Measurements from ENCODE around the gene AXIN2. TPM values are rescaled to one million over a fixed set of nuclear protein-coding genes. Genes with fewer than 3 reads are reported as not detected.

AXIN2 gene
- total RNA-seq, 1 experiment from 2014 or later: 168 TPM

- Histone ChIP-seq H3K4me3 (ENCODE audit: low read depth, low read length) (no peak overlapping the region), H3K4me1 (peaks cover 78% of the 10 kb centered on the region), H3K36me3 (ENCODE audit: control insufficient read depth, insufficient read depth, low read length) (peaks cover 1% of the 10 kb centered on the region; the same call in 1 of the 2 replicates), H3K27me3 (replicated peaks; ENCODE audit: control insufficient read depth, insufficient read depth, low read length) (no peaks in the 10 kb centered on the region), H3K9me3 (no peaks in the 10 kb centered on the region)
- peak overlapping the region; percentile 15 for H3K27ac Mint-ChIP-seq (ENCODE audit: unreplicated experiment)
- POLR2A ChIA-PET: interaction anchor here (0.6 kb wide), 1 partner anchor 25 kb away, joined by 5 read pairs; no protein-coding TSS in a partner anchor
- no peaks in the 10 kb centered on the region for H3K9me3 Mint-ChIP-seq (ENCODE audit: unreplicated experiment)
- no peak for DNase-seq
- H3K36me3 Mint-ChIP-seq (ENCODE audit: insufficient read depth, unreplicated experiment): no peaks in the 10 kb centered on the region
- no TSS peak for BruUV-seq (replicated peaks)
- intact Hi-C loops (cut with micrococcal nuclease; ENCODE audit: unreplicated experiment): no loop called here
- H3K4me1 Mint-ChIP-seq (ENCODE audit: low read depth, unreplicated experiment): peaks cover 48% of the 10 kb centered on the region
- H3K4me3 Mint-ChIP-seq (ENCODE audit: unreplicated experiment): no peak overlapping the region
- CTCF ChIA-PET: no interaction called here
- no peaks in the 10 kb centered on the region for H3K27me3 Mint-ChIP-seq (ENCODE audit: insufficient read depth, unreplicated experiment)
- TF ChIP-seq CTCF (IDR thresholded peaks at IDR 0.05; ENCODE audit: insufficient read depth in 1 of 2, low read depth in 1 of 2, low read length in 1 of 2, severe bottlenecking in 1 of 2, unreplicated experiment in 1 of 2): no peak
Observed at GRCh38 chr17:65548269-65548969, 13.0 kb downstream of the AXIN2 start.

- Mint-ChIP-seq H3K4me3 (ENCODE audit: unreplicated experiment) (peak overlapping the region; percentile 4), H3K9me3 (ENCODE audit: unreplicated experiment) (no peaks in the 10 kb centered on the region), H3K36me3 (ENCODE audit: insufficient read depth, unreplicated experiment) (peaks cover under 1% of the 10 kb centered on the region), H3K4me1 (ENCODE audit: low read depth, unreplicated experiment) (peaks cover 55% of the 10 kb centered on the region), H3K27me3 (ENCODE audit: insufficient read depth, unreplicated experiment) (no peaks in the 10 kb centered on the region), H3K27ac (ENCODE audit: unreplicated experiment) (peak overlapping the region; percentile 22)
- TF ChIP-seq CTCF (IDR thresholded peaks at IDR 0.05; ENCODE audit: insufficient read depth in 1 of 2, low read depth in 1 of 2, low read length in 1 of 2, severe bottlenecking in 1 of 2, unreplicated experiment in 1 of 2): no peak
- H3K27me3 ChIP-seq (replicated peaks; ENCODE audit: control insufficient read depth, insufficient read depth, low read length): no peaks in the 10 kb centered on the region
- intact Hi-C loops (cut with micrococcal nuclease; ENCODE audit: unreplicated experiment): no loop called here
- no peaks in the 10 kb centered on the region for H3K9me3 ChIP-seq
- ChIA-PET CTCF (no interaction called here), POLR2A (no interaction called here)
- H3K4me3 ChIP-seq (ENCODE audit: low read depth, low read length): no peak overlapping the region
- peaks cover 1% of the 10 kb centered on the region; the same call in 1 of the 2 replicates for H3K36me3 ChIP-seq (ENCODE audit: control insufficient read depth, insufficient read depth, low read length)
- peaks cover 78% of the 10 kb centered on the region for H3K4me1 ChIP-seq
- DNase-seq: peak; percentile 60 to 75
- BruUV-seq (replicated peaks): no TSS peak
Observed at GRCh38 chr17:65547253-65547670, 14.2 kb downstream of the AXIN2 start.

DNA sequence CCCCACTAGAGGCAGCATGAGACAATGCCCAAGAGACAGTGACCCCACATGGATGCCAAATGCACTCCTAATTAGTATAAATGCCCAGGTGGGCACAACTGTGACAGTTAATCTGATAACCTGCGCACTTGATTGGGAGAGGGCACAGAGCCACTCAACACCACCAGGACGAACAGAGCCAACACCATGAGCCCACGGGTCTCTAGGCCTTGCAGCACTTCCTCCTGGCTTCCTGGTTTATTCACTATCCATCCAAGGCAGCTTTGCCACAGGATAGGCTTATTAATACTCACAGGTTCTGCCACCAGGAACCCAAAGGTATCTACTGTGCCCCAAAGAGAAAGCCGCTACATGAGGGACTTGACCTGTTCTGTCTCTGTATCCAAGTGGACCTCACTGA is 14.9 kb downstream of the AXIN2 start:
- Mint-ChIP-seq H3K27ac (ENCODE audit: unreplicated experiment) (peak overlapping the region; percentile 22), H3K9me3 (ENCODE audit: unreplicated experiment) (no peaks in the 10 kb centered on the region), H3K4me1 (ENCODE audit: low read depth, unreplicated experiment) (peaks cover 58% of the 10 kb centered on the region), H3K36me3 (ENCODE audit: insufficient read depth, unreplicated experiment) (peaks cover 7% of the 10 kb centered on the region), H3K4me3 (ENCODE audit: unreplicated experiment) (no peak overlapping the region), H3K27me3 (ENCODE audit: insufficient read depth, unreplicated experiment) (no peaks in the 10 kb centered on the region)
- no peaks in the 10 kb centered on the region for H3K27me3 ChIP-seq (replicated peaks; ENCODE audit: control insufficient read depth, insufficient read depth, low read length)
- H3K36me3 ChIP-seq (ENCODE audit: control insufficient read depth, insufficient read depth, low read length): peaks cover 1% of the 10 kb centered on the region; the same call in 1 of the 2 replicates
- POLR2A ChIA-PET: no interaction called here
- DNase-seq: no peak
- no peak for TF ChIP-seq CTCF (IDR thresholded peaks at IDR 0.05; ENCODE audit: insufficient read depth in 1 of 2, low read depth in 1 of 2, low read length in 1 of 2, severe bottlenecking in 1 of 2, unreplicated experiment in 1 of 2)
- no peaks in the 10 kb centered on the region for H3K9me3 ChIP-seq
- CTCF ChIA-PET: no interaction called here
- H3K4me1 ChIP-seq: peaks cover 78% of the 10 kb centered on the region
- intact Hi-C loops (cut with micrococcal nuclease; ENCODE audit: unreplicated experiment): no loop called here
- no peak overlapping the region for H3K4me3 ChIP-seq (ENCODE audit: low read depth, low read length)
- BruUV-seq (replicated peaks): no TSS peak
